PC-3 (cell line): ENCODE data around the gene DPT. TPM values are rescaled to one million over a fixed set of nuclear protein-coding genes. Genes with fewer than 3 reads are reported as not detected.
A peak's percentile ranks its signal among the peaks of the same experiment; 100 is the strongest.

Experiments
- ATAC-seq: fragments of 200-7000 bp; cut with Tn5 transposase; 2 replicates; pipeline ENCODE4 v1.9.1; 2020; ENCODE audit warnings: mild to moderate bottlenecking, moderate library complexity
- BruUV-seq: library from RNA; stranded (reverse); fragments of 400-500 nt; replicated peaks from 2 replicates; lab custom pipeline; 2021; lab: Mats Ljungman, UMichigan
- CTCF ChIA-PET: fragments of 300-600 bp; sonication (Branson Sonifier 250); formaldehyde crosslinking; loops from one replicate; lab custom pipeline; 2022; ENCODE audit warnings: antibody characterized with exemption; lab: Charles Lee
- POLR2A ChIA-PET: fragments of 300-600 bp; sonication (Branson Sonifier 250); formaldehyde crosslinking; loops from one replicate; lab custom pipeline; 2022; ENCODE audit warnings: antibody characterized with exemption; ENCODE audit not compliant: unreplicated experiment; lab: Charles Lee
- DNase-seq: peaks from one replicate; pipeline ENCODE4 v3.0.0-alpha.2; 2015
- H2AFZ ChIP-seq: fragments of 300-600 bp; sonication (generic); 2 replicates; pipeline ENCODE4 v1.6.0; 2016; ENCODE audit warnings: antibody characterized with exemption, low read length
- H3F3A ChIP-seq: fragments of 300-600 bp; sonication (generic); one replicate; pipeline ENCODE4 v1.6.0; 2017; ENCODE audit warnings: antibody characterized with exemption, low read length, control low read depth, mild to moderate bottlenecking; ENCODE audit not compliant: unreplicated experiment
- H3K27ac ChIP-seq: fragments of 300-600 bp; sonication (generic); 2 replicates; pipeline ENCODE4 v1.5.1; 2016; ENCODE audit warnings: mild to moderate bottlenecking, low read length
- H3K27me3 ChIP-seq: fragments of 300-600 bp; sonication (generic); 2 replicates; pipeline ENCODE4 v1.6.1; 2016; ENCODE audit warnings: low read length, mixed read lengths
- H3K36me3 ChIP-seq: fragments of 300-600 bp; sonication (generic); 2 replicates; pipeline ENCODE4 v1.6.1; 2016; ENCODE audit warnings: low read depth, mixed run types, low read length, mixed read lengths
- H3K4me1 ChIP-seq: fragments of 300-600 bp; sonication (generic); 2 replicates; pipeline ENCODE4 v1.5.1; 2016; ENCODE audit warnings: low read length; ENCODE audit not compliant: insufficient read depth
- H3K4me2 ChIP-seq: fragments of 300-600 bp; sonication (generic); 2 replicates; pipeline ENCODE4 v1.6.0; 2016; ENCODE audit warnings: low read length
- H3K4me3 ChIP-seq: fragments of 300-600 bp; sonication (generic); 2 replicates; pipeline ENCODE4 v1.5.1; 2016; ENCODE audit warnings: mild to moderate bottlenecking, low read length, mixed read lengths
- H3K79me2 ChIP-seq: fragments of 300-600 bp; sonication (generic); 2 replicates; pipeline ENCODE4 v1.6.1; 2017; ENCODE audit warnings: low read length, mixed read lengths
- H3K9ac ChIP-seq: fragments of 300-600 bp; sonication (generic); 2 replicates; pipeline ENCODE4 v1.6.0; 2016; ENCODE audit warnings: mild to moderate bottlenecking, low read length
- H3K9me2 ChIP-seq: fragments of 300-600 bp; sonication (generic); replicated peaks from 2 replicates; pipeline ENCODE4 v1.6.1; 2016; ENCODE audit warnings: mixed run types, low read length, mixed read lengths
- H3K9me3 ChIP-seq: fragments of 300-600 bp; sonication (generic); 2 replicates; pipeline ENCODE4 v1.6.1; 2016; ENCODE audit warnings: low read length, mixed read lengths
- H4K20me1 ChIP-seq: fragments of 300-600 bp; sonication (generic); 2 replicates; pipeline ENCODE4 v1.6.1; 2016; ENCODE audit warnings: low read length, mixed read lengths
- EZH2 ChIP-seq: fragments of 300-600 bp; sonication (generic); IDR thresholded peaks from one replicate; pipeline ENCODE4 v1.6.1; 2017; ENCODE audit warnings: antibody characterized with exemption, mild to moderate bottlenecking, low read length; ENCODE audit not compliant: unreplicated experiment
- EZH2phosphoT487 ChIP-seq: fragments of 300-600 bp; sonication (generic); IDR thresholded peaks from 2 replicates; pipeline ENCODE4 v1.6.1; 2018; ENCODE audit warnings: mild to moderate bottlenecking, antibody characterized with exemption, low read length, borderline replicate concordance
- intact Hi-C: fragments of 100-400 bp; cut with micrococcal nuclease; formaldehyde crosslinking; loops from 2 replicates; pipeline ENCODE4 v1.9.0; 2023
- total RNA-seq: library from RNA; depleted of rRNA; stranded (reverse); fragments of >200 nt; gene quantifications from 2 replicates; pipeline ENCODE4 v1.2.3, GENCODE V29; 2014
- TF ChIP-seq, protein P1 (sequence below): fragments of 300-600 bp; sonication (generic); conservative IDR thresholded peaks from 2 replicates; pipeline ENCODE4 v1.5.1; 2017; ENCODE audit warnings: antibody characterized with exemption, low read depth, mild to moderate bottlenecking, low read length

The DPT gene
- total RNA-seq, 1 experiment from 2014 or later: not detected

- TF ChIP-seq EZH2phosphoT487: no peak
- TF ChIP-seq EZH2: no peak
- TF ChIP-seq, protein P1, sequence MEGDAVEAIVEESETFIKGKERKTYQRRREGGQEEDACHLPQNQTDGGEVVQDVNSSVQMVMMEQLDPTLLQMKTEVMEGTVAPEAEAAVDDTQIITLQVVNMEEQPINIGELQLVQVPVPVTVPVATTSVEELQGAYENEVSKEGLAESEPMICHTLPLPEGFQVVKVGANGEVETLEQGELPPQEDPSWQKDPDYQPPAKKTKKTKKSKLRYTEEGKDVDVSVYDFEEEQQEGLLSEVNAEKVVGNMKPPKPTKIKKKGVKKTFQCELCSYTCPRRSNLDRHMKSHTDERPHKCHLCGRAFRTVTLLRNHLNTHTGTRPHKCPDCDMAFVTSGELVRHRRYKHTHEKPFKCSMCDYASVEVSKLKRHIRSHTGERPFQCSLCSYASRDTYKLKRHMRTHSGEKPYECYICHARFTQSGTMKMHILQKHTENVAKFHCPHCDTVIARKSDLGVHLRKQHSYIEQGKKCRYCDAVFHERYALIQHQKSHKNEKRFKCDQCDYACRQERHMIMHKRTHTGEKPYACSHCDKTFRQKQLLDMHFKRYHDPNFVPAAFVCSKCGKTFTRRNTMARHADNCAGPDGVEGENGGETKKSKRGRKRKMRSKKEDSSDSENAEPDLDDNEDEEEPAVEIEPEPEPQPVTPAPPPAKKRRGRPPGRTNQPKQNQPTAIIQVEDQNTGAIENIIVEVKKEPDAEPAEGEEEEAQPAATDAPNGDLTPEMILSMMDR: no peak
- no peak overlapping the region for H3K4me3 ChIP-seq
- no peaks in the 10 kb centered on the region for H3K9me2 ChIP-seq
- H4K20me1 ChIP-seq: no peaks in the 10 kb centered on the region
- DNase-seq (no peak), ATAC-seq (no peak)
- no peaks in the 10 kb centered on the region for H3K79me2 ChIP-seq
- no TSS peak for BruUV-seq
- intact Hi-C loops: no loop called here
- H3K27ac ChIP-seq: no peak overlapping the region
- CTCF ChIA-PET: no interaction called here
- no peaks in the 10 kb centered on the region for H3K27me3 ChIP-seq
- no peaks in the 10 kb centered on the region for H3K36me3 ChIP-seq
- H3K9ac ChIP-seq: no peak overlapping the region
- no peak overlapping the region for H3K4me2 ChIP-seq
- POLR2A ChIA-PET: no interaction called here
- no peaks in the 10 kb centered on the region for H3K4me1 ChIP-seq
- H3K9me3 ChIP-seq: no peaks in the 10 kb centered on the region; the same call in 1 of the 2 replicates
- no peak overlapping the region for H2AFZ ChIP-seq
- H3F3A ChIP-seq: no peaks in the 10 kb centered on the region
Measured at GRCh38 chr1:168665975-168666374, 63.0 kb downstream of the DPT start.

DNA sequence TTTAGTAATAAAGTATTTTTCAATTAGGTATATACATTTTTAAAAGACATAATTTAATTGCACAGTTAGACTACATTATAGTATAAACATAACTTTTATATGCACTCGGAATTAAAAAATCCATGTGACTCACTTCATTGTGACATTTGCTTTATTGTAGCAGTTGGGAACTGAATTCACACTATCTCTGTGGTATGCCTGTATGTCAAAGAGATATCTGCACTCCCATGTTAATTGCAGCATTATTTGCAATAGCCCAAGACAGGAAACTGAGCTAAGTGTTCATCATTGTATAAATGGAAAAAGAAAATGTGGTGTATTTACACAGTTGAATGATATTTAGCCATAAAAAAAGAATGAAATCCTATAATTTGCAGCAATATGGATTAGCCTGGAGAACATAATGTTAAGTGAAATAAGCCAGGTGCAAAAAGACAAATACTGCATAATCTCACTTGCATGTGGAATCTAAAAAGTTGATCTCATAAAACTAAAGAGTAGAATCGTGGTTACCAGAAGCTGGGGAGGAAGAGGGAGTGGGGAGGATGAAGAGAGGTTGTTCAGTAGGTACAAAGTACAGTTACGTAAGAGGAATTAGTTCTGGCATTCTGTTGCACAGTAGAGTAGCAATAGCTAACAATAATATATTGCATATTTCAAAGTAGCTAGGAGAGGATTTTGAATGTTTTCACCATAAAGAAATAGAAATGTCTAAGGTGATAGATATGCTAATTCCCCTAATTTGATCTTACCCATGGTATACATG, 64.8 kb downstream of the DPT start:
- Histone ChIP-seq H3K27me3 (no peaks in the 10 kb centered on the region), H3K9ac (no peak overlapping the region), H3K4me3 (no peak overlapping the region), H3F3A (no peaks in the 10 kb centered on the region), H3K4me2 (no peak overlapping the region), H4K20me1 (no peaks in the 10 kb centered on the region), H2AFZ (no peak overlapping the region), H3K9me3 (no peaks in the 10 kb centered on the region), H3K9me2 (no peaks in the 10 kb centered on the region), H3K4me1 (no peaks in the 10 kb centered on the region), H3K36me3 (no peaks in the 10 kb centered on the region), H3K27ac (no peak overlapping the region), H3K79me2 (no peaks in the 10 kb centered on the region)
- TF ChIP-seq, protein P1: no peak
- TF ChIP-seq EZH2 (no peak), EZH2phosphoT487 (no peak)
- BruUV-seq: no TSS peak
- CTCF ChIA-PET: no interaction called here
- POLR2A ChIA-PET: no interaction called here
- peak; percentile 60 for ATAC-seq
- intact Hi-C loops: no loop called here
- no peak for DNase-seq

GRCh38 chr1:168656485-168656884, 72.5 kb downstream of the DPT start:
- no peaks in the 10 kb centered on the region for H3K9me3 ChIP-seq
- no peaks in the 10 kb centered on the region for H3K36me3 ChIP-seq
- intact Hi-C loops: no loop called here
- no peaks in the 10 kb centered on the region for H4K20me1 ChIP-seq
- H3K27me3 ChIP-seq: no peaks in the 10 kb centered on the region
- H2AFZ ChIP-seq: no peak overlapping the region
- CTCF ChIA-PET: no interaction called here
- H3K27ac ChIP-seq: no peak overlapping the region
- TF ChIP-seq EZH2: no peak
- TF ChIP-seq EZH2phosphoT487: no peak
- TF ChIP-seq, protein P1: no peak
- no peak overlapping the region for H3K4me2 ChIP-seq
- no peaks in the 10 kb centered on the region for H3K9me2 ChIP-seq
- no peak for DNase-seq
- no peaks in the 10 kb centered on the region for H3K4me1 ChIP-seq
- no peaks in the 10 kb centered on the region for H3K79me2 ChIP-seq
- H3F3A ChIP-seq: no peaks in the 10 kb centered on the region
- POLR2A ChIA-PET: no interaction called here
- ATAC-seq: no peak
- H3K9ac ChIP-seq: no peak overlapping the region
- no peak overlapping the region for H3K4me3 ChIP-seq
- no TSS peak for BruUV-seq
